Right lobe of liver (tissue), 4 donors: ENCODE measurements around the gene PPM1J.
"Not testable (repeated sequence)": the region's sequence is repeated elsewhere in the genome, so short reads cannot be mapped to it uniquely, and the experiment has no call there.

Experiments used
- POLR2A ChIP-seq: fragments of 450-650 bp; IDR thresholded peaks from one replicate; pipeline ENCODE4 v1.6.1; 2017; ENCODE audit warnings: antibody characterized with exemption, mild to moderate bottlenecking
- TF ChIP-seq, protein P1 (sequence below), 4 donors: fragments of 200-600 bp in 3 of 4; fragments of 450-650 bp in 1 of 4; IDR thresholded peaks; one replicate each; pipeline versions ENCODE4 v1.5.1 to v1.8.0; 2016 to 2022; ENCODE audit warnings: antibody characterized with exemption in 4 of 4, mild to moderate bottlenecking in 2 of 4
- donor health status: DM: no; HTN: no; CAD: no.
- donor health status: DM: no; HTN: no; CAD: no.
- donor health status: DM: no; HTN: yes; CAD: no.

GRCh38 chr1:112721294-112721693 is 6.2 kb upstream of the PPM1J start:
- TF ChIP-seq, protein P1, sequence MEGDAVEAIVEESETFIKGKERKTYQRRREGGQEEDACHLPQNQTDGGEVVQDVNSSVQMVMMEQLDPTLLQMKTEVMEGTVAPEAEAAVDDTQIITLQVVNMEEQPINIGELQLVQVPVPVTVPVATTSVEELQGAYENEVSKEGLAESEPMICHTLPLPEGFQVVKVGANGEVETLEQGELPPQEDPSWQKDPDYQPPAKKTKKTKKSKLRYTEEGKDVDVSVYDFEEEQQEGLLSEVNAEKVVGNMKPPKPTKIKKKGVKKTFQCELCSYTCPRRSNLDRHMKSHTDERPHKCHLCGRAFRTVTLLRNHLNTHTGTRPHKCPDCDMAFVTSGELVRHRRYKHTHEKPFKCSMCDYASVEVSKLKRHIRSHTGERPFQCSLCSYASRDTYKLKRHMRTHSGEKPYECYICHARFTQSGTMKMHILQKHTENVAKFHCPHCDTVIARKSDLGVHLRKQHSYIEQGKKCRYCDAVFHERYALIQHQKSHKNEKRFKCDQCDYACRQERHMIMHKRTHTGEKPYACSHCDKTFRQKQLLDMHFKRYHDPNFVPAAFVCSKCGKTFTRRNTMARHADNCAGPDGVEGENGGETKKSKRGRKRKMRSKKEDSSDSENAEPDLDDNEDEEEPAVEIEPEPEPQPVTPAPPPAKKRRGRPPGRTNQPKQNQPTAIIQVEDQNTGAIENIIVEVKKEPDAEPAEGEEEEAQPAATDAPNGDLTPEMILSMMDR (IDR thresholded peaks at IDR 0.05), result not testable (repeated sequence)
- TF ChIP-seq POLR2A, result not testable (repeated sequence)
